GM21423 (cell line): Measurements from ENCODE around the gene KRIT1.

Experiments used
- ATAC-seq: cut with Tn5 transposase; IDR thresholded peaks from one replicate; pipeline ENCODE4 v1.9.1; 2021; ENCODE audit warnings: mild to moderate bottlenecking, moderate library complexity; ENCODE audit not compliant: unreplicated experiment

Gene KRIT1

GRCh38 chr7:92156990-92157389 lies 88.7 kb downstream of the KRIT1 start:
- no peak for ATAC-seq

- no peak for ATAC-seq
These were observed 90.5 kb downstream of the KRIT1 start for GRCh38 chr7:92155108-92155739.

- no peak for ATAC-seq
These were observed 95.2 kb downstream of the KRIT1 start for GRCh38 chr7:92150450-92151017.

GRCh38 chr7:92149736-92150239 lies 95.9 kb downstream of the KRIT1 start:
- ATAC-seq, result no peak
